ENCODE data around the gene STARD8.

- TF ChIP-seq POLR2A (IDR thresholded peaks at IDR 0.05) (no peak), CTCF (IDR thresholded peaks at IDR 0.05) (no peak)
Observed at GRCh38 chrX:68651110-68651509, 3.6 kb downstream of the STARD8 start.

Measured in Peyer's patch (tissue), 4 donors.